ENCODE data around the gene SMIM1.
"Not testable (repeated sequence)": the region's sequence is repeated elsewhere in the genome, so short reads cannot be mapped to it uniquely, and the experiment has no call there.

DNA sequence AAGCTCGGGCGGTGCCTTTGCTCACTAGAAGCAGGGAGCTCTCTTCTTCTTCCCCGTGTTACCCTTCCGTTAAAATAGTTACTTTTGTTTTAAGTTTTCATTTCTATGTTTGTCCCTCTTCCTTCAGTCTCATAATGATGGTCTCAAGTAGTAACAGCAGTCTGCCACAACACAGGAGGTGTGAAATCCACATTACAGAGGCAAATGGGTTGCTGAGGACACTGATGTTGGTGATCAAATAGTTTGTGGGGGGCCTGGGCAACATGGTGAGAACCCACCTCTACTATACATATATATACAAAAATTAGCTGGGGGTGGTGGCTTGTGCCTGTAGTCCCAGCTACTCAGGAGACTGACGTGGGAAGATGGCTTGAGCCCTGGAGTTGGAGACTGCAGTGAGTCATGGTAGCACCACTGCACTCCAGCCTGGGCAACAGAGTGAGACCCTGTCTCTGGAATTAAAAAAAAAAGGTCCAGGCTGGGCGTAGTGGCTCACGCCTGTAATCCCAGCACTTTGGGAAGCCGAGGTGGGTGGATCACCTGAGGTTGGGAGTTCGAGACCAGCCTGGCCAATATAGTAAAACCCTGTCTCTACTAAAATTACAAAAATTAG is 37.7 kb downstream of the SMIM1 start:
- TF ChIP-seq CTCF, POLR2AphosphoS5, POLR2A (IDR thresholded peaks at IDR 0.05): not testable (repeated sequence)

Data from gastroesophageal sphincter (tissue), 3 donors.